ENCODE data around the gene CYP46A1.

The CYP46A1 gene

GRCh38 chr14:99688629-99689028 is 4.5 kb downstream of the CYP46A1 start:
- Histone ChIP-seq H3K9me3 (ENCODE audit: control insufficient read depth, insufficient read depth, low read length) (no peaks in the 10 kb centered on the region), H3K27me3 (ENCODE audit: control insufficient read depth, insufficient read depth, low read length) (no peaks in the 10 kb centered on the region), H3K27ac (ENCODE audit: low read length) (no peak overlapping the region), H3K4me3 (ENCODE audit: low read length) (no peak overlapping the region), H3K36me3 (ENCODE audit: control insufficient read depth, insufficient read depth, low read length) (no peaks in the 10 kb centered on the region), H3K4me1 (ENCODE audit: control insufficient read depth, insufficient read depth, low read length) (peaks cover 2% of the 10 kb centered on the region)
- no peak for DNase-seq (ENCODE audit: low read depth, low spot score)
- no CpG with 5 or more reads among the region's 11 CpGs for WGBS (ENCODE audit: insufficient coverage, insufficient read length)

- H3K9me3 ChIP-seq (ENCODE audit: control insufficient read depth, insufficient read depth, low read length) = no peaks in the 10 kb centered on the region
- no peak overlapping the region for H3K4me3 ChIP-seq (ENCODE audit: low read length)
- no peaks in the 10 kb centered on the region for H3K27me3 ChIP-seq (ENCODE audit: control insufficient read depth, insufficient read depth, low read length)
- H3K27ac ChIP-seq (ENCODE audit: low read length) = no peak overlapping the region
- H3K36me3 ChIP-seq (ENCODE audit: control insufficient read depth, insufficient read depth, low read length) = no peaks in the 10 kb centered on the region
- WGBS (ENCODE audit: insufficient coverage, insufficient read length) = no CpG with 5 or more reads among the region's 11 CpGs
- DNase-seq (ENCODE audit: low read depth, low spot score) = no peak
- H3K4me1 ChIP-seq (ENCODE audit: control insufficient read depth, insufficient read depth, low read length) = peaks cover 2% of the 10 kb centered on the region
These were observed 5.5 kb downstream of the CYP46A1 start for GRCh38 chr14:99689266-99690236.

GRCh38 chr14:99690636-99691035 is 6.5 kb downstream of the CYP46A1 start:
- Histone ChIP-seq H3K27me3 (ENCODE audit: control insufficient read depth, insufficient read depth, low read length) (no peaks in the 10 kb centered on the region), H3K27ac (ENCODE audit: low read length) (no peak overlapping the region), H3K4me3 (ENCODE audit: low read length) (no peak overlapping the region), H3K36me3 (ENCODE audit: control insufficient read depth, insufficient read depth, low read length) (no peaks in the 10 kb centered on the region), H3K4me1 (ENCODE audit: control insufficient read depth, insufficient read depth, low read length) (peaks cover 2% of the 10 kb centered on the region), H3K9me3 (ENCODE audit: control insufficient read depth, insufficient read depth, low read length) (no peaks in the 10 kb centered on the region)
- WGBS (ENCODE audit: insufficient coverage, insufficient read length) = no CpG with 5 or more reads among the region's 5 CpGs
- no peak for DNase-seq (ENCODE audit: low read depth, low spot score)

GRCh38 chr14:99691111-99691885 is 7.2 kb downstream of the CYP46A1 start:
- Histone ChIP-seq H3K4me1 (ENCODE audit: control insufficient read depth, insufficient read depth, low read length) (peaks cover 2% of the 10 kb centered on the region), H3K9me3 (ENCODE audit: control insufficient read depth, insufficient read depth, low read length) (no peaks in the 10 kb centered on the region), H3K4me3 (ENCODE audit: low read length) (no peak overlapping the region), H3K27me3 (ENCODE audit: control insufficient read depth, insufficient read depth, low read length) (no peaks in the 10 kb centered on the region), H3K36me3 (ENCODE audit: control insufficient read depth, insufficient read depth, low read length) (no peaks in the 10 kb centered on the region), H3K27ac (ENCODE audit: low read length) (no peak overlapping the region)
- no CpG with 5 or more reads among the region's 13 CpGs for WGBS (ENCODE audit: insufficient coverage, insufficient read length)
- DNase-seq (ENCODE audit: low read depth, low spot score) = no peak

GRCh38 chr14:99693918-99694317 is 9.8 kb downstream of the CYP46A1 start:
- H3K27me3 ChIP-seq (ENCODE audit: control insufficient read depth, insufficient read depth, low read length) = no peaks in the 10 kb centered on the region
- no peak overlapping the region for H3K27ac ChIP-seq (ENCODE audit: low read length)
- WGBS (ENCODE audit: insufficient coverage, insufficient read length) = no CpG with 5 or more reads among the region's 3 CpGs
- H3K4me3 ChIP-seq (ENCODE audit: low read length) = no peak overlapping the region
- H3K4me1 ChIP-seq (ENCODE audit: control insufficient read depth, insufficient read depth, low read length) = no peaks in the 10 kb centered on the region
- no peaks in the 10 kb centered on the region for H3K9me3 ChIP-seq (ENCODE audit: control insufficient read depth, insufficient read depth, low read length)
- H3K36me3 ChIP-seq (ENCODE audit: control insufficient read depth, insufficient read depth, low read length) = no peaks in the 10 kb centered on the region
- DNase-seq (ENCODE audit: low read depth, low spot score) = no peak

- Histone ChIP-seq H3K36me3 (ENCODE audit: control insufficient read depth, insufficient read depth, low read length) (no peaks in the 10 kb centered on the region), H3K9me3 (ENCODE audit: control insufficient read depth, insufficient read depth, low read length) (no peaks in the 10 kb centered on the region), H3K4me1 (ENCODE audit: control insufficient read depth, insufficient read depth, low read length) (no peaks in the 10 kb centered on the region), H3K27me3 (ENCODE audit: control insufficient read depth, insufficient read depth, low read length) (no peaks in the 10 kb centered on the region), H3K4me3 (ENCODE audit: low read length) (no peak overlapping the region), H3K27ac (ENCODE audit: low read length) (no peak overlapping the region)
- no CpG with 5 or more reads among the region's 4 CpGs for WGBS (ENCODE audit: insufficient coverage, insufficient read length)
- DNase-seq (ENCODE audit: low read depth, low spot score) = no peak
These were observed 12.8 kb downstream of the CYP46A1 start for GRCh38 chr14:99696929-99697328.

- Histone ChIP-seq H3K27me3 (ENCODE audit: control insufficient read depth, insufficient read depth, low read length) (no peaks in the 10 kb centered on the region), H3K4me1 (ENCODE audit: control insufficient read depth, insufficient read depth, low read length) (no peaks in the 10 kb centered on the region), H3K36me3 (ENCODE audit: control insufficient read depth, insufficient read depth, low read length) (no peaks in the 10 kb centered on the region), H3K9me3 (ENCODE audit: control insufficient read depth, insufficient read depth, low read length) (no peaks in the 10 kb centered on the region), H3K27ac (ENCODE audit: low read length) (no peak overlapping the region), H3K4me3 (ENCODE audit: low read length) (no peak overlapping the region)
- DNase-seq (ENCODE audit: low read depth, low spot score) = no peak
- no CpG with 5 or more reads among the region's 6 CpGs for WGBS (ENCODE audit: insufficient coverage, insufficient read length)
These were observed 14.1 kb downstream of the CYP46A1 start for GRCh38 chr14:99698236-99698635.

- WGBS (ENCODE audit: insufficient coverage, insufficient read length) = no CpG with 5 or more reads among the region's 5 CpGs
- Histone ChIP-seq H3K27ac (ENCODE audit: low read length) (no peak overlapping the region), H3K4me3 (ENCODE audit: low read length) (no peak overlapping the region), H3K36me3 (ENCODE audit: control insufficient read depth, insufficient read depth, low read length) (no peaks in the 10 kb centered on the region), H3K27me3 (ENCODE audit: control insufficient read depth, insufficient read depth, low read length) (no peaks in the 10 kb centered on the region), H3K9me3 (ENCODE audit: control insufficient read depth, insufficient read depth, low read length) (no peaks in the 10 kb centered on the region), H3K4me1 (ENCODE audit: control insufficient read depth, insufficient read depth, low read length) (no peaks in the 10 kb centered on the region)
- DNase-seq (ENCODE audit: low read depth, low spot score) = no peak
These were observed 14.5 kb downstream of the CYP46A1 start for GRCh38 chr14:99698642-99699041.

- WGBS (ENCODE audit: insufficient coverage, insufficient read length) = no CpG with 5 or more reads among the region's 12 CpGs
- Histone ChIP-seq H3K9me3 (ENCODE audit: control insufficient read depth, insufficient read depth, low read length) (no peaks in the 10 kb centered on the region), H3K4me3 (ENCODE audit: low read length) (no peak overlapping the region), H3K27ac (ENCODE audit: low read length) (no peak overlapping the region), H3K36me3 (ENCODE audit: control insufficient read depth, insufficient read depth, low read length) (no peaks in the 10 kb centered on the region), H3K4me1 (ENCODE audit: control insufficient read depth, insufficient read depth, low read length) (no peaks in the 10 kb centered on the region), H3K27me3 (ENCODE audit: control insufficient read depth, insufficient read depth, low read length) (no peaks in the 10 kb centered on the region)
- no peak for DNase-seq (ENCODE audit: low read depth, low spot score)
These were observed 15.1 kb downstream of the CYP46A1 start for GRCh38 chr14:99699085-99699760.

GRCh38 chr14:99699861-99700260 is 15.8 kb downstream of the CYP46A1 start:
- Histone ChIP-seq H3K4me3 (ENCODE audit: low read length) (no peak overlapping the region), H3K27me3 (ENCODE audit: control insufficient read depth, insufficient read depth, low read length) (no peaks in the 10 kb centered on the region), H3K27ac (ENCODE audit: low read length) (no peak overlapping the region), H3K9me3 (ENCODE audit: control insufficient read depth, insufficient read depth, low read length) (no peaks in the 10 kb centered on the region), H3K36me3 (ENCODE audit: control insufficient read depth, insufficient read depth, low read length) (no peaks in the 10 kb centered on the region), H3K4me1 (ENCODE audit: control insufficient read depth, insufficient read depth, low read length) (no peaks in the 10 kb centered on the region)
- WGBS (ENCODE audit: insufficient coverage, insufficient read length) = no CpG with 5 or more reads among the region's 16 CpGs
- DNase-seq (ENCODE audit: low read depth, low spot score) = no peak
